SK-N-SH treated with all-trans-retinoic acid at 6 μM for 48 hours (cell line): Measurements from ENCODE around the gene ALOX12.

Source experiments
- ATAC-seq: fragments of 200-7000 bp; cut with Tn5 transposase; 3 replicates; pipeline ENCODE4 v1.9.1; 2020; ENCODE audit warnings: mild to moderate bottlenecking, moderate library complexity
- ARNTL ChIP-seq: fragments of 450-650 bp; formaldehyde crosslinking; IDR thresholded peaks from 2 replicates; pipeline ENCODE4 v1.5.0; 2020; ENCODE audit warnings: low read depth, mild to moderate bottlenecking, moderate library complexity, borderline replicate concordance
- BACH2 ChIP-seq: fragments of 250-450 bp; sonication (Bioruptor Pico); IDR thresholded peaks from 2 replicates; pipeline ENCODE4 v1.9.0; 2021; ENCODE audit warnings: mild to moderate bottlenecking, borderline replicate concordance
- CREB5 ChIP-seq: fragments of 250-450 bp; sonication (Bioruptor Pico); IDR thresholded peaks from 2 replicates; pipeline ENCODE4 v1.5.1; 2020; ENCODE audit warnings: low read depth, mild to moderate bottlenecking, moderate library complexity
- CSDC2 ChIP-seq: fragments of 250-450 bp; sonication (Bioruptor Pico); IDR thresholded peaks from 2 replicates; pipeline ENCODE4 v1.5.0; 2020; ENCODE audit warnings: mild to moderate bottlenecking, moderate library complexity
- ESRRG ChIP-seq: fragments of 250-450 bp; sonication (Bioruptor Pico); IDR thresholded peaks from 2 replicates; pipeline ENCODE4 v1.6.1; 2021; ENCODE audit warnings: mild to moderate bottlenecking
- GLIS3 ChIP-seq: fragments of 250-450 bp; sonication (Bioruptor Pico); IDR thresholded peaks from 2 replicates; pipeline ENCODE4 v1.5.0; 2020; ENCODE audit warnings: mild to moderate bottlenecking, moderate library complexity
- ISL1 ChIP-seq: fragments of 250-450 bp; sonication (Bioruptor Pico); IDR thresholded peaks from 2 replicates; pipeline ENCODE4 v2.1.2; 2022; ENCODE audit warnings: mild to moderate bottlenecking, moderate library complexity
- OSR1 ChIP-seq: fragments of 250-450 bp; sonication (Bioruptor Pico); IDR thresholded peaks from 2 replicates; pipeline ENCODE4 v1.8.0; 2022; ENCODE audit warnings: moderate library complexity, mild to moderate bottlenecking, inconsistent platforms
- PATZ1 ChIP-seq: fragments of 250-450 bp; sonication (Bioruptor Pico); IDR thresholded peaks from 2 replicates; pipeline ENCODE4 v1.8.0; 2020; ENCODE audit warnings: mild to moderate bottlenecking, moderate library complexity, borderline replicate concordance
- POU6F1 ChIP-seq: fragments of 250-450 bp; sonication (Bioruptor Pico); IDR thresholded peaks from 2 replicates; pipeline ENCODE4 v1.8.0; 2021; ENCODE audit warnings: low read depth, mild to moderate bottlenecking, moderate library complexity, borderline replicate concordance
- PPARA ChIP-seq: fragments of 250-450 bp; sonication (Bioruptor Pico); IDR thresholded peaks from 2 replicates; pipeline ENCODE4 v1.5.0; 2020; ENCODE audit warnings: mild to moderate bottlenecking, borderline replicate concordance
- RARB ChIP-seq: fragments of 250-450 bp; sonication (Bioruptor Pico); IDR thresholded peaks from 2 replicates; pipeline ENCODE4 v1.8.0; 2021; ENCODE audit warnings: mild to moderate bottlenecking, moderate library complexity
- SNAI2 ChIP-seq: fragments of 250-450 bp; sonication (Bioruptor Pico); IDR thresholded peaks from 2 replicates; pipeline ENCODE4 v1.5.0; 2020; ENCODE audit warnings: mild to moderate bottlenecking, moderate library complexity
- TCF4 ChIP-seq: fragments of 250-450 bp; sonication (Bioruptor Pico); IDR thresholded peaks from 2 replicates; pipeline ENCODE4 v1.8.0; 2021; ENCODE audit warnings: mild to moderate bottlenecking, moderate library complexity, borderline replicate concordance
- TOX ChIP-seq: fragments of 250-450 bp; sonication (Bioruptor Pico); IDR thresholded peaks from 2 replicates; pipeline ENCODE4 v1.8.0; 2021; ENCODE audit warnings: mild to moderate bottlenecking, moderate library complexity, borderline replicate concordance
- ZC3H10 ChIP-seq: fragments of 250-450 bp; sonication (Bioruptor Pico); IDR thresholded peaks from 2 replicates; pipeline ENCODE4 v1.5.1; 2021; ENCODE audit warnings: mild to moderate bottlenecking, moderate library complexity
- ZFP3 ChIP-seq: fragments of 250-450 bp; sonication (Bioruptor Pico); IDR thresholded peaks from 2 replicates; pipeline ENCODE4 v1.5.0; 2020; ENCODE audit warnings: mild to moderate bottlenecking, moderate library complexity
- ZFP30 ChIP-seq: fragments of 450-650 bp; formaldehyde crosslinking; IDR thresholded peaks from 2 replicates; pipeline ENCODE4 v1.5.0; 2022; ENCODE audit warnings: mild to moderate bottlenecking, moderate library complexity
- ZNF565 ChIP-seq: fragments of 450-650 bp; formaldehyde crosslinking; conservative IDR thresholded peaks from 2 replicates; pipeline ENCODE4 v1.5.0; 2020; ENCODE audit warnings: low read depth, mild to moderate bottlenecking, moderate library complexity
- ZNF70 ChIP-seq: fragments of 450-650 bp; formaldehyde crosslinking; IDR thresholded peaks from 2 replicates; pipeline ENCODE4 v1.5.0; 2020; ENCODE audit warnings: mild to moderate bottlenecking, moderate library complexity
- ZNF8 ChIP-seq: fragments of 450-650 bp; formaldehyde crosslinking; IDR thresholded peaks from 2 replicates; pipeline ENCODE4 v1.5.0; 2020; ENCODE audit warnings: mild to moderate bottlenecking, moderate library complexity
- TF ChIP-seq, protein P1 (sequence below): fragments of 250-450 bp; sonication (Bioruptor Pico); IDR thresholded peaks from 2 replicates; pipeline ENCODE4 v1.5.1; 2021; ENCODE audit warnings: mild to moderate bottlenecking, moderate library complexity
- TF ChIP-seq, protein P2 (sequence below): fragments of 250-450 bp; sonication (Bioruptor Pico); IDR thresholded peaks from 2 replicates; pipeline ENCODE4 v1.5.0; 2020; ENCODE audit warnings: mild to moderate bottlenecking, moderate library complexity

ALOX12 gene

DNA sequence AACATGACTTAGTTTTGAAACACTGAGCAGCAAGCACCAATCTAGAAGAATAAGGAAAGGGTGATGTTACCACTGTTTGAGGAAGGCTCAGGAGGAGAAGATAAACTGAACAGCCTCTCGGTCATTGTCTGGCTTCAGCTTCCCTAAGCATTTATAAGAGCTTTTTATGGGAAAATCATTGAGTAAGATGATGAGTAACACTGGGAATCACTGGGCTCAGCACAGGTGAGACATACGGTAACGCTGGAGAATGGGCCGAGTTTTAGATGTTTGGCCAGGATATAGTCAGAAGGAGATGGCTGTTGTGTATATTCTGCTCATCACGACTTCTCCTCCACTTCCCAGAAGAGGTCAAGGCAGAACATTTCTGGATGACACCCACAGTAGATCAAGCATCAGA, 42.2 kb upstream of the ALOX12 start:
- no peak for ATAC-seq
- no peak for TF ChIP-seq ESRRG (CRISPR knock-in tag)
- TF ChIP-seq RARB, result no peak
- no peak for TF ChIP-seq POU6F1 (CRISPR knock-in tag)
- no peak for TF ChIP-seq OSR1 (CRISPR knock-in tag)
- no peak for TF ChIP-seq CSDC2 (CRISPR knock-in tag)
- no peak for TF ChIP-seq TOX (CRISPR knock-in tag)
- no peak for TF ChIP-seq ZNF8
- TF ChIP-seq PATZ1 (CRISPR knock-in tag), result no peak
- TF ChIP-seq ZFP3 (CRISPR knock-in tag), result no peak
- no peak for TF ChIP-seq CREB5 (CRISPR knock-in tag)
- no peak for TF ChIP-seq ARNTL
- TF ChIP-seq, protein P1, sequence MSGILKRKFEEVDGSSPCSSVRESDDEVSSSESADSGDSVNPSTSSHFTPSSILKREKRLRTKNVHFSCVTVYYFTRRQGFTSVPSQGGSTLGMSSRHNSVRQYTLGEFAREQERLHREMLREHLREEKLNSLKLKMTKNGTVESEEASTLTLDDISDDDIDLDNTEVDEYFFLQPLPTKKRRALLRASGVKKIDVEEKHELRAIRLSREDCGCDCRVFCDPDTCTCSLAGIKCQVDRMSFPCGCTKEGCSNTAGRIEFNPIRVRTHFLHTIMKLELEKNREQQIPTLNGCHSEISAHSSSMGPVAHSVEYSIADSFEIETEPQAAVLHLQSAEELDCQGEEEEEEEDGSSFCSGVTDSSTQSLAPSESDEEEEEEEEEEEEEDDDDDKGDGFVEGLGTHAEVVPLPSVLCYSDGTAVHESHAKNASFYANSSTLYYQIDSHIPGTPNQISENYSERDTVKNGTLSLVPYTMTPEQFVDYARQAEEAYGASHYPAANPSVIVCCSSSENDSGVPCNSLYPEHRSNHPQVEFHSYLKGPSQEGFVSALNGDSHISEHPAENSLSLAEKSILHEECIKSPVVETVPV, result no peak
- no peak for TF ChIP-seq SNAI2 (CRISPR knock-in tag)
- TF ChIP-seq PPARA (CRISPR knock-in tag), result no peak
- TF ChIP-seq ZC3H10 (CRISPR knock-in tag), result no peak
- TF ChIP-seq ISL1 (CRISPR knock-in tag), result no peak
- no peak for TF ChIP-seq TCF4 (CRISPR knock-in tag)
- TF ChIP-seq, protein P2, sequence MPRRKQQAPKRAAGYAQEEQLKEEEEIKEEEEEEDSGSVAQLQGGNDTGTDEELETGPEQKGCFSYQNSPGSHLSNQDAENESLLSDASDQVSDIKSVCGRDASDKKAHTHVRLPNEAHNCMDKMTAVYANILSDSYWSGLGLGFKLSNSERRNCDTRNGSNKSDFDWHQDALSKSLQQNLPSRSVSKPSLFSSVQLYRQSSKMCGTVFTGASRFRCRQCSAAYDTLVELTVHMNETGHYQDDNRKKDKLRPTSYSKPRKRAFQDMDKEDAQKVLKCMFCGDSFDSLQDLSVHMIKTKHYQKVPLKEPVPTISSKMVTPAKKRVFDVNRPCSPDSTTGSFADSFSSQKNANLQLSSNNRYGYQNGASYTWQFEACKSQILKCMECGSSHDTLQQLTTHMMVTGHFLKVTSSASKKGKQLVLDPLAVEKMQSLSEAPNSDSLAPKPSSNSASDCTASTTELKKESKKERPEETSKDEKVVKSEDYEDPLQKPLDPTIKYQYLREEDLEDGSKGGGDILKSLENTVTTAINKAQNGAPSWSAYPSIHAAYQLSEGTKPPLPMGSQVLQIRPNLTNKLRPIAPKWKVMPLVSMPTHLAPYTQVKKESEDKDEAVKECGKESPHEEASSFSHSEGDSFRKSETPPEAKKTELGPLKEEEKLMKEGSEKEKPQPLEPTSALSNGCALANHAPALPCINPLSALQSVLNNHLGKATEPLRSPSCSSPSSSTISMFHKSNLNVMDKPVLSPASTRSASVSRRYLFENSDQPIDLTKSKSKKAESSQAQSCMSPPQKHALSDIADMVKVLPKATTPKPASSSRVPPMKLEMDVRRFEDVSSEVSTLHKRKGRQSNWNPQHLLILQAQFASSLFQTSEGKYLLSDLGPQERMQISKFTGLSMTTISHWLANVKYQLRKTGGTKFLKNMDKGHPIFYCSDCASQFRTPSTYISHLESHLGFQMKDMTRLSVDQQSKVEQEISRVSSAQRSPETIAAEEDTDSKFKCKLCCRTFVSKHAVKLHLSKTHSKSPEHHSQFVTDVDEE (CRISPR knock-in tag), result no peak
- no peak for TF ChIP-seq ZNF565 (CRISPR knock-in tag)
- TF ChIP-seq ZNF70 (CRISPR knock-in tag), result no peak

DNA sequence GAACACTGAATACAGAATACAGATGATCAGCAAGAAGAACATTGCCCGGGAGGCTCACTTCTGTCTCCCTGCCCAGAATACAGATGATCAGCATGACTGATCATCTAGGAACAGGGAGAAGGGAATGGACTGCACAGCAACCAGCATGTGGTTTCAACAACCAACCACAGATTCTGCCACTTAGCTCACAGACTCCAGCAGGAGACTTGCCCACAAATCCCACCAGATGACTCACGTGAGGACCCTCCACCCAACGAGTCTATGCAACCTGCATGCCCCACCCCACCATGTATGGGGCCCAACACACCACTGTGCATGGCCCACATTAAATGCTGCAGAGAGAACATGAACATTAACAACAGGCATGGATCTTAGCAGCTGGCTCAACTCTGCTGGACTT, 36.1 kb upstream of the ALOX12 start:
- no peak for ATAC-seq
- TF ChIP-seq PPARA (CRISPR knock-in tag) (no peak), ZFP30 (CRISPR knock-in tag) (no peak), BACH2 (no peak), OSR1 (CRISPR knock-in tag) (no peak), CREB5 (CRISPR knock-in tag) (no peak), ZFP3 (CRISPR knock-in tag) (no peak), TOX (CRISPR knock-in tag) (no peak), SNAI2 (CRISPR knock-in tag) (no peak), GLIS3 (no peak), ZNF8 (no peak), ZNF70 (CRISPR knock-in tag) (no peak)
- TF ChIP-seq, protein P1, result no peak
